SHP77 (cell line): ENCODE data around the gene IDUA.

Source experiments
- DNase-seq, 2 experiments: peaks; one replicate each; lab custom pipeline; 2025; lab: John Stamatoyannopoulos, UW

The IDUA gene

DNA sequence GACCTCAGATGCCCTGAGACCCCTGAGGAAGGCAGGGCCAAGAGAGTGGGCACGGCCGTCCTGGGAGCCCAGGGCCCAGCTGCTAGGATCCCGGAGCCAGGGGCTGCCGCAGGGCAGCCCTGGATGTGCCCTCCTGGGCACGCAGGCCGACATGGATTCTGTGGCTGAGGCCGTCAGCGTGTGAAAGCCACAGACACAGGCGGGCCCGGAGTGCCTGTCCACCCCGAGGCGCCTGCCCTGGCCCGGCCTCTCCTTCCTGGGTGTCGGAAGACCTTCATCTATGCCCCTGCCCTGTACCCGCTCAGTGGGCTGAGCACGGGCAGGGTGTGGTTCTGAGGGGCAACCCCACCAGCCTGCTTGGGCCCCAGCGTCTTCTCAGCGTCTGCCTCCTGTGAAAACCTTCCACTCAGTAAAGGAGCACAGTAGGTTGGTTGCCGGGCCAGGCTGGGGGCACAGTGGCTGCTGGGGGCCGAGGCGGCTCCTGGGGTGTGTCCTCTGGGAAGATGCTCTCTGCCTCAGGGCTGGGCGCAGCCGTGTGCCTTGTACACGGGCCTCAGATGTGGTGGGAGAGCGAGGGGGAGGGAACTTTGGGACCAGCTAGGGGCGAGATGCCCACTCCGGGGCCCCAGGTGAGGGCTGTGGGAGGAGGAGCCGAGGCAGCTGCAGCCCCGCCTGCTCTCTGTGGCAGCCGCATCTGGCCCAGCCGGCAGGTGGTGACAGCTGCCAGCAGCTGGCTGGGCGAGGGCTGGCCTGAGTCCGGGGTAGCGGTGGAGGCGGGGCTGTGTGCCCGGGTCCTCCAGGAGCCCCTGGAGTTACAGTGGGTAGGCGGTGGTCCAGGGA is 45.3 kb downstream of the IDUA start:
- DNase-seq = peak in 1 of 2 experiments; percentile 36

DNA sequence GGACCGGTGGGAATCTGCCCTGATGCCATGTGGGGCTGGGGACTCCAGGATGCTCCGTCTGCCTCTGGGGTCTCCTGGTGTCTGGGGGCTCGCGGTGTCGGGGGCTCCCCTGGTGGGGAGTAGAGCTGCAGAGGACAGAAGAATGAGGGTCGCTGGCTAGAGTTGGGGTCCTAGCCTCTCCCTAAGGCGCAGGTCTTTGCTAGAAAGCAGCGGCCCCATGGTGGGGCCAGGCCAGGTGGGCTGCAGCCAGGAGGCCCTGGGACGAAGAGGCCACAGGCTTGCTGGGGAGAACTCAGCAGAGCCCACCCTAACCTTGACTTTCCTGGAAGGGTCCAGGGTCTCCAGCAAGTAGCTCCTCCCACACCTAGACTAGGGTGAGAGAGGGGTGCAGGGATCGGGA is 46.0 kb downstream of the IDUA start:
- DNase-seq = no peak

DNA sequence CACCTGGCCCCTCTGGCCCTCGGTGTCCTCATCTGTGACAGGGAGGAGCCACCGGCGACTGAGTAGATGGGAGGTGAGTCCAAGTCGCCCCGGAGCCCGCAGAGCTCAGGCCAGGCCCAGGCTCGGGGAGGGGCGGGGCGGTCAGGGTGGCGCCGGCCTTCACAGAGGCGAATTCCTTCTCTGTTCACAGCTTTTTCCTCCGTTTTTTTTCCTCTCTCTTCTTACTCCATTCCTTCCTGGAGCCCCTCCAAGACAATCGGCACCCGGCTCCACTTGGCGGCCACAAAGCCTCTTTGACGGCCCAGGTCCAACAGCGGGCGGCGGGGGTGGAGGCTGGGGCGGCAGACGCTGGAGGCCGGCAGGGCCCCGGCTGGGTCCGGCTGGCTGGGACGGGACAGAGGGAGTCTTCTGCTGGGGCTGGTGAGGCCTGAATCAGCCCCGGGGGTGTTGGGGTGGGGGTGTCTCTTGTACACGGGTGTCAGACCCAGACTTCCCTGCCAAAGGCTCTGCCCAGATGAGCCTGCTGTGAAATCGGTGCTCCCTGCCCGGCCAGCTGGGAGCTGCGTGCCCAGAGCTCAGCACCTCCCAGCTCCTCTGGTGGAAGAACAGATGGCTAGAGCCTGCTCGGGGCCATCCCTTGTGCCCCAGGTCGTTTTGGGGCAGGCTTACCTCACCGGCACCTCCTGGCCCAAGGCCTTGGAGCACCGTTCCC is 47.2 kb downstream of the IDUA start:
- DNase-seq = no peak

DNA sequence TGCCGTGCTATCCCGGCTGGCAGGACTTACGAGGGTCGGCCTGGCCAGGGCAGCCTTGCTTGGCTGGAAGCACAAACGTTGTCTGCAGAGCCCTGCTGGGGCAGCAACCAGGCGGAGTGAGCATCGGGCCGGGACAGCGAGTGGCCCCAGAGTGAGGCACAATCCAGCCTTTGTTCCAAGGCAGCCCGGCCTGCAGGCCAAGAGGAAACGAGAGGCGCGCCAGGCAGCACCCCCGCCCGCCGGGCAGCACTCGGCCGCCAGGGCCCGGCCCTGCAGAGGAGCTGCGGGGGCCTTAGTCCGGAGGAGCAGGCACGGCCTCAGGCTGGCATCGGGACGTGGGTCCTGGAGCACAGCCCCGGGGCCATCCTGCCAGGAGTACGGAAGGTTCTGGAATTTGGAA is 48.7 kb downstream of the IDUA start:
- no peak for DNase-seq

DNA sequence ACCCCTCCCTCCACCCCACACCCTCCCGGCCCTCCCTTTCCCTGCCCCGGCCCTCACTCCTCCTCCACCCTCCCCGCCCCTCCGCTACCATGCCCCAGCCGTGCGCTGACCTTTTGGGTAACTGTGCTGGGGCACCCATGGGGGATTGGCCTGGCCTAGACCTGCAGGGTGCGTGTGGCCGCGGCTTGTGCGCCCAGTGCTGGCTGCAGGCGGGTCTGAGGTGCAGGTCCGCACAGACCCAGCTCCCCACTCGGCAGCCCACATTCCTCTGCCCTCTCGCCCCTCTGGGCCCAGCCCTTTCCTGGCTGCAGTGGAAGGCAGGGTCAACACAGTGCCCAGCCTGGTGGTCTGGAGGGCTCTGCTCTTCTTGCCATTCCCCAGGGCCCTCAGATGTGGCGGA is 49.3 kb downstream of the IDUA start:
- no peak for DNase-seq

DNA sequence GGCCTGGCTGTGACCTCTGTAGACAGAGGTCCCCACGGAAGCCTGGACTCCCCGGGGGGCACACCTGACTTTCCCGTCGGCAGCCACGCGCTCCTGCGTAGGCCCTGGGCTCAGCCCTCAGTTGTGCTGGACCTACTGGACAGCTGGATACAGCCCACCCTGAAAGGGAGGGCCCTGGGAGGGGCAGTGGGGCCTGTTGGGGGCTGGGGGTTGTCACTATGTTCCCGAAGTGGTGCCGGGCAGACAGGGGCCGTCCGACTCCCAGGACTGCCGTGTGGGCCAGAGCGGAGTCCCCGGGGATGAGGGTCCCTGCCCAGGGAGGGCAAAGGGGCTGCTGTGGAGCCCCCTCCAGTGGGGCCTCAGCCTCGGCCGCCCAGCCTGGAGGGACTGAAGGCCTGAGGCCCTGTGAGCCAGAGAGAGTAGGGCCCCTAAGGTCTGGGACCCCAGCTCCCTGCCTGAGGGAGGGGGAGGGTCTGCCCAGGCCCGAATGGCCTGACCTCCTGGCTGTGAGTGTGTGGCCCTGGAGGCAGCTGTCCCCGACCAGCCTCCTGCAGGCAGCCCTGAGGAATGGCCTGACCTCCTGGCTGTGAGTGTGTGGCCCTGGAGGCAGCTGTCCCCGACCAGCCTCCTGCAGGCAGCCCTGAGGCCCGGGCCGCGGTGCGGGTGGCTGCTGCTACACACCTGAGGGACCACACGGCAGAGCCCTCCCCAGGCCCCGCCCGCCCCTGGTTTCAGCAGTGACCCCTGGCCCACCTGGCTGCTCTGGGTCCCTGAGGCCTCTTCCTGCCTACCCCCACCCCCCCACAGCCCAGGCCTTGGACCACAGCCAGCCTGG is 50.3 kb downstream of the IDUA start:
- DNase-seq = no peak

DNA sequence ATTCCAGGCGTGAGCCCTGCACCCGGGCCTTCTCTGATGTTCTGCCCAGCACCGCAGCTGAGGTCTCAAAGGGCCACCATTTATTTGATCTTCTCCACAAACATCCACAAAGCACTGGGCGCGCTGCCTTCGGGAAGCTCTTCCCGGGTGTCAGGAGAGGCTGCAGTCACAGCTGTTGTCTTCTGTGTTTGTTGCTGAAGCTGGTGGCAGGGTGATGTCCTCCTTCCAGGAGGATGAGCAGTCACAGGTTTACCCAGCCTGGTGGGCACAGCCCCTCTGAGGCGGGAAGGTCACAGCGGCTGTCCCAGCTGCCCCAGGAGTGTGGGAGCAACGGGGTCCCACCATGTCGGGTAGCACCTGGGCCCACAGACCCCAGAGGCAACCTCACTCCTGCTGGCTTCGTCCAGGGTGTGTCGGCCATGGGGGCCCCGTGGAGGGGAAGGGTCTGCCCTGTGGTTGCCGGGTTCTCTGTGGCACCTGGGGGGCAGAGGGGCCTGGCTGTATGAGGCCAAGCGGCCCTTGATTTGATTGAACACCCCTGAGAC is 52.2 kb downstream of the IDUA start:
- DNase-seq = no peak

DNA sequence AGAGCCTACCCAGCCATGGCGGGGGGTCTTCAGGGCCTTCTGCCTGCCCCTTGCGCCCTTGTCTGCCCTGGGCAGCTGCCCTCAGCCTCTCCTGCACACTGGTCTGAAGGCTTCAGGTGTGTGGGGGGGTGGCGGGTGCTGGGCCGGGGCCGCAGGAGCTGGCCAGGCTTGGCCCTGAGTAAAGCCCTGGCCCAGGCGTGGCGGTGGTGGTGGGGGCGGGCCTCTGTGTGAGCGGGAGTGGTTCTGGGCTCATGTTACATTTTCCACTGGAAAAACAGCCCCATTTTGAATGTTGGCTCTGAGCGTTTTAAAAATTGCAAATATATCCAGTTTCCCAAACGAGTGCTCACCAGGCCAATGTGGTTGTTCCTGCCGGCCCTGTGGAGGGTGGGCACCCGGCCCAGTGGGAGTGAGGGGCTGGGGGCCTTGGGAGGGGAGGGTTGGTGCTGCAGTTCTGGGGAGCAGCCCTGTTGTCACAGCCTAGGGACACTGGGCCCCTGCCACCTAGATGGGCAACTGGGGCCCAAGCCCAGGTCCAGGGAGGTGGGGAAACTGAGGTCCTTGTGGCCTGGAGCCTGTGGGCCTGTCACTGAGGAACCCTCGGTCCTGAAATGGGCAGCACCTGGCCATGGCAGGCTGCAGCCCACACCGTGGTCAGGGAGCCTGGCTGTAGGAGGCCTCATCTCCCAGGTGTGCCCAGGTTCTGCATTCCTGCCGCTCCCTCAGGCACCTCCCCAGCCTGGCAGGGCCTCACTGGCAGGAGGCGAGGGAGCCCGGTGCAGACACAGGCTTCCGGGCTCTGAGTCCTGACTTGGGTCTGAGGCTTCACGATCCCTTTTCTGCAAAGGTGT is 52.9 kb downstream of the IDUA start:
- no peak for DNase-seq

DNA sequence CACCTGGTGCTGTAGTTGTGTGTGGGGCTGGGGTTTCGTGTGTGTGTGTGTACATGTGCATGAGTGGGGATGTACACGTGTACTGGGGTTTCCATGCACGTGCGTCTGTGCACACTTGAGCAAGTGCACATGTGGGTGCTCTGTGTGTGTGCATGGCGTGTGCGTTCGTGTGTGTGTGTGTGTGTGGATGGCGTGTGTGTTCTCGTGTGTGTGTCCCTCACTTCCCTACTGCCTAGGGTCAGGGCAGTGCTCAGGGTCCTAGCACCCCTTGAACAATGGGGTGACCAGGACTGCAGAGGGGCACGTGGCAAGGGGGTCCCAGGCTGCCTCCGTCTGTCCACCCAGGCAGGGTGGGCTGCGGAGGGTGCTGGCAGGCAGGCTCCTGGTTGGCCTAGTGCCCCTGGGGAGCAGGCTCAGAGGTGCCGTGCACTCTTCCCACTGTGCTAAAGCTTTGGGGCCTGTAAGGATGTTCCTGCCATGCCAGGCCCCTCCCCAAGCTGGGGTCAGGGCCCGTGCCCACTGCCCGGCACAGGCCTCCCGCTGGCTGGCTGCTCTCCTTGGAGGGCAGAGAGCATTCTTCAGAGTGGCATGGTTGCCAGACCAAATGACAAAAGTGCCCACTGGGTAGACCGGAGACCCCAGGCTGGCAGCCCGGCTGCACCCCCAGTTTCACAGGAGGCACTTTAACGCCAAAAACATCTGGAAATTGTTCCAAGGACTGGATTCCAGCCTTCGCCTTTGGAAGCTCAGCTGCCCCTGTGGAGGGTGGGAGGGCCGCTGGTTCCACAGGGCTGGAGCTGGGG is 53.7 kb downstream of the IDUA start:
- no peak for DNase-seq

DNA sequence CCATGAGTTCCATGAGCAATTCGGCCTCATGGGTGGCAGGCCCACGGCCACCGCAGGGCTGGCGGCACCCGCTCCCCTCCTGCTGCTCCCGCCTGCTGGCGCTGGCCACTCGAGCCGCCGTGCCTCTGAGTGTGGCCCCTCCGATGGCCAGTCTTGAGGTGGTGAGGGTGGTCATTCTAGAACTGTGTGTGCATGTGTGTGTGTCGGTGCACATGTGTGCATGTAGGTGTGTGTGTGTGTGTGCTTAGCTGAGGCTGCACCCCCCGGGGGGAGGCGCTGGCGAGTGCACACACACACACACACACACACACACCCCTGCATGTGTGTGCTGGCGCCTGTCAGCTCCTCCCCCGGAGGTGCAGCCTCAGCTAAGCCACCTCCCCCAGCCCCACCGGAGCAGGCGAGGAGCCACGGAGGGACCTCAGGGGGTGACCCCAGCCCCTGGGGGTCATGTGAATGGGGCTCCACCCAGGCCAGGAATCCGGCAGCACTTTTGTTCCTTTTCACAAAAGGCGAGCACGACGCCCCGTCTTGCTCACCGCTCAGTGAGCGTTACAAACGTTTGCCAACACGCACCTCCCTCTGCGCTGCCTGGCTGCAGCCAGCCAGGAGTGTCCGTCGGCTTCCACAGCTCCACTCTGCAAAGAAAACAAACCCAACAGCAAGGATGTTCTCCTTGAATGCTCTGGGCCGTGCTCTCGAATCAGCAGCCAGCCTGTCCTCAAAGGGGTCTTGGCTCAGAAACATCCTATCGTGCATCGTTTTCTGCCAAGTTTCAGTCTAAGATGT is 54.5 kb downstream of the IDUA start:
- DNase-seq = no peak

DNA sequence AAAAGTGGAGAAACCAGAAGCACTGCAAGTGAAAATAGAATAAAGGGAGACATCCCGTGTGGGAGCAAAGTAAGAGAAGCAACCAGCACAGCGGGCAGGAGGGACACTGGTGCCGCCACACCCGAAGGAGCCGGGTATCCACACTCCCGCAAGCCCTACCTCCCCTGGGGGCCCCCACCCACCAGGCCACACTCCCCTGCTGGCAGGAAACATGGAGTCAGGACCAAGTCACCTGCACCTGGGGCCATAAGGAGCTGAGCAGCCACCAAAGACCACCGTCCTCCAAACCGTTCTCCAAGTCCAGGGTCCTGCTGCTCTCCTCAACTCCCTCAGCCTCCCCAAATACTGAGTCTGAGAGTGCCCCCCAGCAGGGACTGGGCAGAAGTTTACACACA is 55.1 kb downstream of the IDUA start:
- no peak for DNase-seq

DNA sequence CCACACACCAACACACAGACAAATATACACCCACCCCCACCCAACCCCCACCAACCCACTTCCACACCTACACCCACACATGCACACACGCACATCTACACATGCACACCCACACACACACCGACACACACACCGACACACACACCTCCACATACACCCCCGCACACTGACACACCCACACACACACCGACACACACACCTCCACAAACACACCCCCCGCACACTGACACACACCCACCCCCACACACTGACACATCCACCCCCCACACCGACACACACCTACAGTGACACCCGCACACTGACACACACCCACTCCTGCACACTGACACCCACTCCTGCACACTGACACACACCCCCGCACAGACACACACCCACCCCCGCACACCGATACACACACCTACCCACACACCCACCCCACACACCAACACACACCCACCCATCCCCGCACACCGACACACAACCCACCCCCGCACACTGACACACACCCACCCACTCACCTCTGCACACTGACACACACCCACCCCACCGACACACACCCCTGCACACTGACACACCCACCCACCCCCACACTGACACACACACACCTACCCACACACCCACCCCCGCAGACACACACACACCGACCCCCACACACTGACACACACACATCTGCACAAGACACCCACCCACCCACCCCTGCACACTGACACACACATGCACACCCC is 55.7 kb downstream of the IDUA start:
- DNase-seq = no peak

DNA sequence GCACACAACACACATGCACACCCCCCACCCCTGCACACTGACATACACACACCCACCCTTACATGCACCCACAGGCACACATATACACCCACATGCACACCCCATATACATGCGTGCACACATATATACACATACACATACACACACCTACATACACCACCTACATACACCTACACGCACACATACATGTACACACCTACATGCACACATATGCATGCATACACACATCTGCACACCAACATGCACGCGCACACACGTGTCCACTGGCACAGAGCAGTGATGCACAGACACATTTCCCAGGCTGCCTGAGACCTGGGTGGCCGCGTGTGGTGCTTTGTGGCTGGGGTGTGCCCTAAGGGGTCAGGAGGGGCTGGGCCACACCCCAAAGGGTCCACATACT is 56.3 kb downstream of the IDUA start:
- no peak for DNase-seq

DNA sequence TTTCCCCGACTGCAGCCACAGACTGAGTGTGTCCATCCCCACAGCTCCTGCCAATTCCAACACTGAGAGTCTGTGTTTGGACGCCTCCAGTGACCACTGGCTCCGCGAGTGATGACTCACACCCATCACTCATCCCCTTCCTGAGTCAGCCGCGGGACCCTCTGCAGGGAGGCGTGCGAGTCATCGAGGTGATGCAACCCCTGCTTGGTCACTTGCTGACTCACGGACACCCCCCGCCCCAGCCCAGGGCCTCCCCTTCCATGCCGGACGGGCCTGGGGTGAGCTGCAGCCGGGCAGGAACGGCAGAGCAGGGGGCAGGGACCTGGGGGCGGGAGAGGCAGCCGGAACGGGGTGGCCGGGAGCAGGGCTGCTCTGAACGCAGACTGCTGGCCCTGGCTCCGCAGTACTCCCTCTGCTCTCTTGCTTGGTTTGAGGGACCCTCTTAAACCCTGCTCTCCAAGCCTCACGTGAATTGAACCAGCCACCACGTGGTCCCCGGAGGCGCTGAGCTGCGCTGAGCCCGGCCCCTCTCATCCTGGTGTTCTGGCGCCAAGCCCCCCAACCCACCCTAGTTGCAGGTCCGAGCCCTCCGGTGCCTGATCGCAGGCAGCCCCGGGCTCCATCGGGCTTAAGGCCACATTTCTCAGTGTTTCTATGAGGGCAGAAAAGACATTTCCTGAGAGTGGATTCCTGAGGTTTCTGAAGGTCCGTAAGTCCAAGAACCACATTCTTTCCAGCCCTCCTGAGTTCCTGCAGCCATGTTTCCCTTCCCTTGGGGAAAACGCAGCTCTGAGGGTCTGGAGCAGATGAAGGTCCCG is 57.0 kb downstream of the IDUA start:
- peak in 1 of 2 experiments; percentile 6 for DNase-seq

DNA sequence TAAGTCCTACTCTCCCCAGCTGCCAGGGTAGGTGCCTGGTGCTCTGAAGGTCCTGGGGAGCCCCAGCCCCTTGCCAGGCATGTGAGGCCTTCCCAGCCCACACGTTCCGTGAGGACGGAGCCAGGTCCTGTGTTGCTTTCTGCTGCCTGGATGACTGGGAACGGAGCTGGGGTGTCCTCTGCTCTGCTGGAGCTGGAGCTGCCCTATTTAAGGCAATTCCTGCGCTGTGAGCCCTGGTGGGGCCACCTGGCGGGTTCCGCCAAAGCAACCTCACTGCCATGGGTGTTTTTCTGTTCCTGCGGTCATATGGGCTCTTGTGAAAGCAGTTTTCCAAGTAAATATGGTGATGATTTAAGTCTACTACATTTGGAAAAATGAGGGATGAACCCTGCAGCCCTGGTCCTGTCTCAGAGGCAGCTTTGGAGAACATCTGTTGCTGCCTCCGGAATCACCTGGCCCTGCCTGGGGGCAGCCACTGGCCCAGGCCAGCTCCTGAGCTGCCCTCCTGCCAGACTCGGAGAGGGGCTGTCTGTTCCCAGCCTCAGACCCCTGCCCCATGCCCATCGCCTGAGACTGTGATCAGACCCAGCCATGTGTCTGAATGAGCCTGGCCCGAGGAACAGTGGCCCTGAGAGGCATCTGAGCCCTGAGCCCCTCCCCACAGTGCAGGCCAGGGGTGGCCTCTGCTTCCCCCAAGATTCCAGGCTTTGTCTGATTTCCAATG is 57.8 kb downstream of the IDUA start:
- no peak for DNase-seq

DNA sequence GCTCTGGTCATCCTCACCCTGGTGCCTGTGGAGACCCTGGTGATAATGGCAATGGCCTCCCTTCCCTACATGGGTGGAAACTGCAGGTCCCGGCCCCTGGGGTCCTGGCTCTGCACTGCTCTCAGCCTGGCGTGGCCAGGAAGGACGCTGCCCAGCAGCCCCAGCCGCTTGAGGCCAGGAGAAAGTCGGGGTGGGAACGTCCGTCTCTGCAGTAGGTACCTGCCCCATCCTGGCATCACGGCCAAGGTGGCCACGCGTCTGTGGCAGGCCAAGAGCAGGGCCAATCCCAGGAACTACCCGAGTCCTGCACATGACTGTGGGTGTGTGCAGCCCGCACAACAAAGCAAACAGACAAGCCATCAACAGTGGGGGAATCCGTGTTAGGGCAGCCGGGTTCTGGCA is 58.4 kb downstream of the IDUA start:
- no peak for DNase-seq

DNA sequence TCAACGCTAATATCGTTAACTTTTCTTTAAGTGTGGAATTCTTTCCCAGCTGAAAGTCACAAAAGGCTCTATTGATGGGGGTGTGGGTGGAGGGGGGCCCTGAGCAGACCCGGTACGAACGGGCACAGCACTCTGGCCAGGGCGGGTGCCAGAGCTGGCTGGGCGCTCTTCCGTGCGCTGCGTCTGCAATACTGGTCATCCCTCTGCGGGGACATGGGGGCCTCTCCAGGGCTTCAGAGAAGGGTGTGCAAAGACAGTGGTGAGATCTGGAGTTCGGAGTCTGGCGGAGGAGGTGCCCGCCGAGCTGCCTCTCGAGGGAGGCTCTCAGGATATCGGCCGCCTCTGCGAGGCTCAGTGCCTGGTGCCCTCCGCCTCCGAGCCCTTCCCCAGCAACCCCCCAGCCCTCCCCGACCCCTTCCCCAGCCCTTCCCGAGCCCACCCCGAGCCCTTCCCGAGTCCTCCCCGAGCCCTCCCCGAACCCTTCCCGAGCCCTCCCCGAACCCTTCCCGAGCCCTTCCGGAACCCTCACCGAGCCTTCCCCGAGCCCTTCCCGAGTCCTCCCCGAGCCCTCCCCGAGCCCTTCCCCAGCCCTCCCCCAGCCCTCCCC is 58.9 kb downstream of the IDUA start:
- DNase-seq = no peak
